GM19328 (cell line): Measurements from ENCODE around the gene BTG3.
A peak's percentile ranks its signal among the peaks of the same experiment; 100 is the strongest.

Source experiments
- ATAC-seq: cut with Tn5 transposase; IDR thresholded peaks from one replicate; pipeline ENCODE4 v1.9.1; 2021; ENCODE audit warnings: mild to moderate bottlenecking, moderate library complexity; ENCODE audit not compliant: unreplicated experiment

The BTG3 gene, protein sequence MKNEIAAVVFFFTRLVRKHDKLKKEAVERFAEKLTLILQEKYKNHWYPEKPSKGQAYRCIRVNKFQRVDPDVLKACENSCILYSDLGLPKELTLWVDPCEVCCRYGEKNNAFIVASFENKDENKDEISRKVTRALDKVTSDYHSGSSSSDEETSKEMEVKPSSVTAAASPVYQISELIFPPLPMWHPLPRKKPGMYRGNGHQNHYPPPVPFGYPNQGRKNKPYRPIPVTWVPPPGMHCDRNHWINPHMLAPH

DNA sequence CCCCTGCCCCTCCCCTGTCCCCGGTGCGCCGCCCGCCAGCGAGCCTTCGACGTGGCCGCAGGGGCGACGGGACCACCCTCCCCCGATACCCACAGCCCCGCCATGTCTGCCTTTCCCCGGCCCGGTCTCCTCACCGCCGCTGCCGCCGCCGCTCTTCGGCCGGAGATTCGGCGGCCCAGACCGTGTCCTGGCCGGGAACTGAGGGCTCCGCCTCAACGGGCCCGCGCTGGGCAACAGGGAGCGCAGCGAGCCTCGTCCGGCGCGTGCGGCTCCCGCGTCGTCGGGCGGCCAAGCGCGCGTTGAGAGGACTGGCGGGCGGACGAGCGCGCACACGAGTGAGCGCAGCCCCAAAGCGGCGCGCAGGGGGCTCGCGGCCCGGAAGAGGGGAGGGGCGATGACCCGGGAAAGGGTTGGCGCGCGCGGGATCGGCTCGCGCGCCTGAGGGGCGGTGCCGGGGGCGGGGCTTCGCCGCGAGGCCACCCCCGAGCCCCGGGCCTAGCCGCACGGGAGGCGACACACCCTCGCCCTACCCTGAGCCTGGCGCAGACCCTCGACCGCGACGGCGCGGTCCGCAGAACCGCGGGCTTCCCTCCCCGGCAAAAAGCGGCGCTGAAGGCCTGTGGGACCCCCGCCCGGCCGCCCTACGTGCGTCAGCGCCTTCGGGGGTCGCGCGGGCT is at the start of gene BTG3:
Gene BTG3 (minus strand): TSS at position 337 of the 677 bp plus-strand sequence. CDS start 3,757 bp downstream, outside the sequence.
- ATAC-seq: peak; percentile 73

GRCh38 chr21:17660862-17661261 is 48.2 kb upstream of the BTG3 start:
- ATAC-seq: no peak

- ATAC-seq: no peak
Measured at GRCh38 chr21:17660452-17660851, 47.8 kb upstream of the BTG3 start.

DNA sequence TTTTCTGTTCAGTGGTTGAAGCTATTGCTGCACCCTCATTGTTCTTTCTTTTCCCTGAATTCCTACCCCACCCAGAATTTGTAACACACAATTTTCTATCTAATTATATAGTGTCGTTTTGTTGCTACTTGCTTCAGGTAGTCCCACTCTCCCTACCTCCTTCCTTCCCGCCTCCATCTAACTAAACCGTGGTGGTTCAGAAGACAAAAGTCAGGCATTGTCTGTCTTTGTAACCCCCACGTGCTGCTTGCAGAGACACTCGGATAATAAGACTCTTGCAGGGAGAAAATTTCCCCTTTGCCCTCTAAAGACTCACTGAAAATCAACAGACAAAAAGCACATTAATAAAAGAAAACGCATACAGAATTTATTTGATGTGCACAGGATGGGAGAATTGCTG is 46.2 kb upstream of the BTG3 start:
- ATAC-seq: no peak

DNA sequence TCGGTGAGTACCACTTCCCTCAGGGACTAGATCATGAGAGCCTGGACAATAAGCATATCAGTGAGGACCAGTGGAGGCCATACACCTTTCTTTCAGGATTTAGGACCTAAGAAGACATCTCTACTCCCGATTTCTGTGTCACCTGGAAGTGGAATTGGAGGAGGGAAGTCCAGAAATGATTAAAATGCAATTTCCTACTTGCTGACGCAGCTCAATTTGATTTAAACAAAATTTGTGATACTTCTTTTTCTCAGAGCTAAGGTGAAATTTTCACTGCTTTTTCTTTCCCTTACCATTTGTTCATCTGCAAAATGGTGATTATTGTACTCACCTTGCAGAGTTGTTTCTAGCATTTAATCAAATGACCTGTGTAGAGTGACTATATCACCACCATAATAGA is 38.8 kb upstream of the BTG3 start:
- ATAC-seq: no peak

DNA sequence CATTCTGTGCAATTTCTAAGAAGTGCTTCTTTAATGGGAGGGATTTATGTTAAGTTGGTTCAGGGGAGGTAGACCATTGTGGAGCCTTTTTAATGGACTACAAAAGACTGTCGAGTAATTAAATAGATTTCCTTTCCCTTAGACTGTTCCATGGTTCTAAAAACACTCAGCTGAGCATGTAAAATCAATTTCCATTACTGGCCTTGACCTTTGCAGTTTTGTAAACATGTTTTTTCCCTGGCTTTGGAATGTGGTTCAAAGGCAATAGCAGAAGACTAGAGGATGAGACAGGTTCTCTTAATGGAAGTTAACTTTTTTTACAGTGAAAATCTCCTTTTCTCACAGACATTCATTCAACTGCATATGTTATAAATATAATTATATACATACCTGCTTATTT is 37.6 kb upstream of the BTG3 start:
- ATAC-seq: no peak

DNA sequence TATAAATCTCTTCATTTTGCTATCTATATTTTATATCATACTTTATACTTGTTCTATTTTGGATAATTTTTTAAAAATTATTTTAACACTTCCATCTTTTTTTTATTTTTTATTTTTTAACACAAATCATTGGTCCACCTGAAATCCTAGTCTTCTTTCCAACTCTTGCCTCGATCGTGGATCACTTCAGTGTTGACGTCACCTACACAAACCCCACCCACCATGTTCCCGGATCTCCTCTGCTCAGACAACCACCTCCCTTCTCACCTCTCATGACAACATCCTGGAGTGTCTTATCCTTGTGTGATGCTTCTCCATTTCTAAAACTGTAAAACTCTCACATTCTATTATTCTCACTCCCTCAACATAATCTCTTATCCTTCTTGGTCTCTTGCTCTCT is 34.1 kb upstream of the BTG3 start:
- no peak for ATAC-seq

GRCh38 chr21:17644186-17644585 is 31.5 kb upstream of the BTG3 start:
- ATAC-seq: no peak

DNA sequence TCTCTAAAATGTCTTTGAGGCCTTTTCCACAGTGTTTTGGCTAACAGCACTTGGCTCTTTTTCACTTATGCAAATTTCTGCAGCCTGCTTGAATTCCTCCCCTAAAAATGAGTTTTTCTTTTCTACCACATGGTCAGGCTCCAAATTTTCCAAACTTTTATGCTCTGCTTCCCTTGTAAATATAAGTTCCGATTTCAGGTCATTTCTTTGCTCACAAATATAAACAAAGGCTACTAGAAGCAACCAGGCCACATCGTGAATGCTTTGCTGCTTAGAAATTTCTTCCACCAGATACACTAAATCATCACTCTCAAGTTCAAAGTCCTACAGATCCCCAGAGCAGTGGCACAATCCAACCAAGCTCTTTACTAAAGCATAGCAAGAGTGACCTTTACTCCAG is 28.1 kb upstream of the BTG3 start:
- ATAC-seq: no peak

- no peak for ATAC-seq
Measured at GRCh38 chr21:17636711-17637110, 24.0 kb upstream of the BTG3 start.

- no peak for ATAC-seq
Measured at GRCh38 chr21:17631195-17631594, 18.5 kb upstream of the BTG3 start.

DNA sequence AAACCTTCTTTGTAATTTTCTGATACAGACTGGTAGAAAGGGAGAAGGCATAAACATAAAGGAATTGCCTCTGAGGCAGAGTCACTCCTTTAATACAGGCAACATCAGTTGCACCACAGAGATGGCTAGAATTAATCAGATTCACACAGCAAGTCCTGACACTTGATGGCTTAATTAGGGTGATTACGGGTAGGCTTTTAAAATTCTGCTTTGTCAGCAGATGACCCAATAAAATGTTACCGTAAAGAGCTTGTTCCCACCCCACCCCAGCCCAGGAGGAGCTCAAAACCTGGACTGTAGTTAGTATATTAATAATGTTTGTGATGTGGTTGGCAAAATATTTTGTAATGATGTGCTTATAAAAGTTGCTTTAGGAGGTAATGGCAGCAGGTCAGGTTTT is 9.3 kb upstream of the BTG3 start:
- ATAC-seq: no peak

GRCh38 chr21:17616831-17617230 is 4.1 kb upstream of the BTG3 start:
- no peak for ATAC-seq

DNA sequence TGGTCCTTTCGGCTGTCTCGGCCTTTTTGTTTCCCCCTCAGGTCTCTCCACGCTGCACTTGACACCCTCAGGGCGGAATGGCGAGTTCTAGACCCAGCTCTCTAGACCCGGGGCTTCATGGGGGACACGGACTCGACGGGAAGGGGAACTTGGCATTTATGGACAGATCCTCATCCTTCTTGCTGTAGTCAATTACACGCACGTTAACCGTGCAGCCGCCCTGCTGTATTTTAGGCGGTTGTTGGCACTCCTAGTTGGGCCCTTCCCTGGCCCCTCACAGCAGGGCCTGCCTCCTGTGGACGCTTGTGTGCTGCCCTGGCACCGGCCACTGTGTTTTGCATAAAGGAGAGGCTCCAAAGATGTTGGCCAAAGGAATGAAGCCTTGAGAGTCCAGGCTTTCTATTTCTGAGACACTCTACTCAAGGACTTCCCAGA is 558 bp upstream of the BTG3 start:
- ATAC-seq: no peak

DNA sequence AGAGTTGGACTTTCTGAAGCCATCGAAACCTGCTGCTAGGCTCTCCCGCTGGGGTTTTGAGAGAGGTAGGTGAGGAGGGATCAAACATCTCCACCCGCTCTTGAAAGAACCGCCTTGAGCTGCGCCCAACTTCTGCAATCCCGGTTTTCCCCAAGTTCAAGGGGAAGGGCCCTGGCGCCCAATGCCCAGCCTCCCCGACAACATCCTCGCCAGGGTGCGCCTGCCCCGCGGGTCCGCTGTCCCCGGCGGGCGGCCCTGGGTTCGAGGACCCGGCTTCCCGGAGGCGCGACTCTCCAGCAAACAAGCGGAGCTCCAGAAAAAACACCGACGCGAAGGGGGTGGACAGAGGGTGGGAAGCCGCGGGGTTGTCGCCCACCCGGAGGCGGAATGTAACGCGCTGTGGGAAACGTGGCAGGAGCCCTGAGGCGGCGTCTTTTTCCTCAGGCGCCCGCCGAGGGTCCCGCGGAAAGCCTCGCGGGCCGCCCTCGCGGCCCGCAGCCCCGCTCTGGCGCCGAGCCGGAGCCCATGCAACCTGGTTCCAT is 607 bp downstream of the BTG3 start:
- peak; percentile 2 for ATAC-seq

GRCh38 chr21:17611414-17612022 is 1.2 kb downstream of the BTG3 start:
- peak; percentile 52 for ATAC-seq

GRCh38 chr21:17610911-17611310 is 1.8 kb downstream of the BTG3 start:
- ATAC-seq: no peak

DNA sequence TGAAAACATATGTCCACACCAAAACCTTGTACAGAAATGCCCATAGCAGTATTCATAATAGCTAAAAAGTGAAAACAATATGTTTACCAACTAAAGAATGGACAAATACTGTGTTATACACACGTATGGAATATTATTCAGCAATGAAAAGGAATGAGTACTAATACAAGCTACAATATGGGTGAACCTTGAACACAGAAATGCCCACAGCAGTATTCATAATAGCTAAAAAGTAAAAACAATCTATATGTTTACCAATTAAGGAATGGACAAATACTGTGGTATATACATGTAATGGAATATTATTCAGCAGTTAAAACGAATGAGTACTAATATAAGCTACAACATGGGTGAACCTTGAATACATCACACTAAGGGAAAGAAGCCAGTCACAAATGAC is 3.0 kb downstream of the BTG3 start:
- no peak for ATAC-seq

DNA sequence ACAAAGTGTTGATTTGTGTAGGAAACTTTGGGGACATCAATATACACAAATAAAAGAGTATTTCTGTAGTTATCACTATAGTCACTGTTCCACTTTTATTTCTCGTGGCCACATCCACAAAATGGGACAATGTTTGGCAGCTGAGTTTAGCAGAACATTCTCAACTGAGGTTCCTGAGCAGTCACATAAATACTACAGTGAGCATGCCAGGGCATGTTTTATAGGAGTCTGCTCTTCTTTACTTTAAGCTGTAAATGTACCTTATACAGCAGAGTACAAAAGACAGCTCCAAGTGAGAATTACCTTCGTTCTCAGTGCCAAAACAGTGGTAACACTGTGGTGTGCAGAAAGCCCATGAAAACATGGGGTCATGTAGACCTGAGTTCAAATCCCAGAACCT is 5.0 kb downstream of the BTG3 start:
- no peak for ATAC-seq

GRCh38 chr21:17602874-17603273 is 9.8 kb downstream of the BTG3 start:
- ATAC-seq: no peak

DNA sequence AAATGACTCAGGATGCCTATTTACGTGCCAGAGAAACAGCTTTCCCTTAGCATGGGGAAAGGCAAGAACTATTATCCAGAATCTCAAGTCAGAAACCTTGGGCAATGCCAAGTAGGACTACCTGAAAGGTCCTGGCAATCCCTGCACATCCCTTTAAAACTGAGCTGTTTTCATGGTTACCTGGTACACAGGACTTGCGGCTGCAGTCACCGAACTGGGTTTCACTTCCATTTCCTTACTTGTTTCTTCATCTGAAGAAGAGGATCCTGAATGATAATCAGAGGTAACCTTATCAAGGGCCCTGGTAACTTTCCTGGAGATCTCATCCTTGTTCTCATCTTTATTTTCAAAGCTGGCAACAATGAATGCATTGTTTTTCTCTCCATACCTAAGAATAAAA is 14.3 kb downstream of the BTG3 start:
- peak; percentile 69 for ATAC-seq

DNA sequence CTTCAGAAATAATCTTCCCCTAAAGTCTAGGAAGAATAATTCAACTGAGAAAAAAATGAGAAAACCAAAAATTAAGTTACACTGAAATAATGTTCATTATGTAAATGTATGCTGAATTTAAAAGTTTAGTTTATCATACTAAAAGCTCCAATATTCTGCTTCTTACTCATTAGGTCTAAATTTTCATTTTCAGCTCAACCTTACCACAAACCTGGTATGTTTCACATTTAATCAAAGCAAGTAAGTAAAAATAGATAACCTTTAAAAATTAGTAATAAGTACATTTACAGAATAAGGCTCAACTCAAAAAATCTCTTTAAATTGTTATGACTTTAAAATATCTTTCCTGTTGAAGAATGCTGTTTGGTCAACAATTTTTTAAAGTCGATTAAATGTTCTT is 15.0 kb downstream of the BTG3 start:
- no peak for ATAC-seq
